ENCODE data around the gene POU1F1.
"Not testable (repeated sequence)": the region's sequence is repeated elsewhere in the genome, so short reads cannot be mapped to it uniquely, and the experiment has no call there.

The POU1F1 gene, protein sequence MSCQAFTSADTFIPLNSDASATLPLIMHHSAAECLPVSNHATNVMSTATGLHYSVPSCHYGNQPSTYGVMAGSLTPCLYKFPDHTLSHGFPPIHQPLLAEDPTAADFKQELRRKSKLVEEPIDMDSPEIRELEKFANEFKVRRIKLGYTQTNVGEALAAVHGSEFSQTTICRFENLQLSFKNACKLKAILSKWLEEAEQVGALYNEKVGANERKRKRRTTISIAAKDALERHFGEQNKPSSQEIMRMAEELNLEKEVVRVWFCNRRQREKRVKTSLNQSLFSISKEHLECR

DNA sequence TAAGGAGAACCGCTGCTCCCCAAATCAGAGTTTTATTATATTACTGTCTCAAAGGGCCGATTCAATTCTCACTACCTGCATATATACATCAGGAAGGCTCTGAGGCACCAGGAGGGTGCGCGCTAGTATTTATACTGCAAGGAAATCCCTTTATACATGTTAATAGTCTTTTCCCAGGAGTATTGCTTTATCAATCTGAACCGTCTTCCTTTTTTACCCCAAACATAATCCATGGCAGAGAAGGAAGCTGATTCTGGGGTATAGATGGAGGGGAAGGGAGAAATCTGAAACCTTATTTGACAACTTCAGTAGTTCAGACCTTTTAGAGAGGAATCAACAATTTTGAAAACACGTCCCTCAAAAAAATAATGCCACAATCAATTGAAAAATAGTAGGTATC, at the start of gene POU1F1:
POU1F1 (minus strand) TSS at position 101 of the 400 bp plus-strand sequence. CDS start 122 bp downstream, outside the sequence.
- DNase-seq: no peak

DNA sequence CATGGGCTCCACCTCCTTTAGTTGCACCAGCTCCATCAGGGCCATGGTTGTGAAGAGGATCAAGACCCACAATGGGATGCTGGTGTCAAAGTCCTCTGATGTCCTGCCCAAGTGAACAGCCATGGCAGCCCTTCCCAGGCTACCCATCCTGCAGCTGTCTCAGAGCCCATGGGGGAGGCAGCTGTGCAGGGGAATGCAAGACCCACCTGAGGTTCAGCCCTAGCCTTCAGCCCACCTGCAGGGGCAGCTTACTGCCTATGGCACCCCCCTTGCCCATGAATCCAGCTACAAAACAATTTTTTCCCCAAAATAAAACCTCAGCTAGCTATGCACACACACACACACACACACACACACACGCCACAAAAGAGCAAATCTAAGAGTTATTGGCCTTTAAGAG, 48.2 kb upstream of the POU1F1 start:
- no peak for DNase-seq

DNA sequence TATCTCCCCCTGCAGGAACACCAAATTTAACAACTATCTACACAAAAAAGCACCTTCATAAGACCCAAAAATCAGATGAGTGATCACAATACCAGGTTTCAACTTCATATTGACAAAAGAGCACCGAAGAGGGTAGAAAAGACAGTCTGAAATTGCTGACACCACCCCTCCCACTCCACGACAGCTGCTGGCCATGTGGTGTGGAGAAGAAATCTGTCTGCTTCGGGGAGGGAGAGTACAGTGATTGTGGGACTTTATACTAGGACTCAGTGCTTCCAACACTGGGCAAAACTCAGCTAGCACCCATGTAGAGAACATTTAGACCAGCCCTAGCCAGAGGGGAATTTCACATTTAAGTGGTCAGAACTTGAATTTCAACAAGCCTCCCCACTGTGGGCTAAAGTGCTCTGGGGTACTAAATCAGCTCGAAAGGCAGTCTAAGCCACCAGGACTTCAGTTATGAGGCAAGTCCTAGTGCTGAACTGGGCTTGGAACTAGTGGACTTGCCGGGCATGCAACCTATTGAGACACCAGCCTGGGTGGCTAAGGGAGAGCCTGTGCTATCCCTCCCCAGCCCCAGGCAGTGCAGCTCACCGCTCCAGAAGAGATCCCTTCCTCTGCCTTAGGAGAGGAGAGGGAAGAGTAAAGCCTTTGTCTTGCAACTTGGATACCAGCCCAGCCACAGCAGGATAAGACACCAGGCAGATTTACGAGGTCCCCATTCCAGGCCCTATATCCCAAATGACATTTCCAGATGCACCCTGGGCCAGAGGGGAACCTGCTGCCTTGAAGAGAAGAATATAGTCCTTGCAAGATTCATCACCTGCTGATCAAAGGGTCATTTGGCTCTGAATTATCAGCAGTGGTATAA, 44.6 kb upstream of the POU1F1 start:
- no peak for DNase-seq

DNA sequence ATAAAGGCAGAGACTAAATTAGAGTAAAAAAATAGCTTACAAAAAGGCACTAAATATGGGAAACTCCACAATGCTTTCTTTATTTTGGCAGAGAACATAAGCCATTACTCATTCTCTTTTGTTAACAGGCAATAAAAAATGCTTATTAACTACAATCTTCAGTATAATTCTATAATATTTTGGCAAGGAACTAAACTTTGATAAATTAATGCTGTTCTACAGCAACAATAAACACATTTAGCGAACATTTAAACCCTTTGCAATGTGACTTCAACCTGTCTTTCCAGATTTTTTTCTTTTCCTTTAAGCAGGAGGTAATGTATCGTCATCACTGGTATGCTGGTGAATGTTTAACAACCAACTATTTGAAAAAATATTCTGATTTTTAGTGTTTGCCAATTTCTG, 42.2 kb upstream of the POU1F1 start:
- no peak for DNase-seq

DNA sequence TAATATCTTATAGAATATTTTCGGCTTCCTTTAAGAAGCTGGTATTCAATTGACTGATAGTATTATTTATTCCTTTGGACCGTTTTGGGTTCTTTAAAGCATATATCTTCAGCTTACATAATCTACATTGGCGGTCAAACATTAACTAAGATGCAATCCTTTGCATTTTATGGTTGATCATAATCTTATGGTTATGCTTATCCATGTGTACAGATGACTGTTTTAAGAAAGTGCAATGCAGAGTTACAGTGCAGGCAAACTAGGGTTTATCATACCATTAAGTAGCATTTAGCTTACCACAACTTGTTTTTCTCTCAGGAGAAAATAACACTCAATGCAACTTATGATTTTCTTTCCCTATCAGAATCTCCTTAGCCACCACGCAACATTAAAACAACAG, 41.4 kb upstream of the POU1F1 start:
- no peak for DNase-seq

DNA sequence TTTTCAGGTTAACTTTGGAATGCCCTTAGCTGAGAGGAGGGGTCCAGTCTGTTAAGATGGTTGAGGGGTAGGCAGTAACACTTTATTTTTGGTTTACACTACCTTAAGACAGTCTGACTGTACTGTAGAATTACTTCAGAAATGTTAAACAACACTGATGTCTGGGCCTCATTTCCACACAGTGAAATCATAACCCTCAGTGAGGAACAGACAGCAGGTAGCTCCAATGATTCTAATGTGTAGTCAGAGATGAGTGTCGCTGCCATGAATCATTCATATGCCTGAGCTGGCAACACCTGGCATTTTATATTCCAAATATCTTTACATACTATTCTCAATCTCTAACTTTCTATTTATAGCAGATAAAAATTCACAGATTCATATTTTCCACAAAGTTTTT, 37.3 kb upstream of the POU1F1 start:
- DNase-seq: peak; percentile 13

DNA sequence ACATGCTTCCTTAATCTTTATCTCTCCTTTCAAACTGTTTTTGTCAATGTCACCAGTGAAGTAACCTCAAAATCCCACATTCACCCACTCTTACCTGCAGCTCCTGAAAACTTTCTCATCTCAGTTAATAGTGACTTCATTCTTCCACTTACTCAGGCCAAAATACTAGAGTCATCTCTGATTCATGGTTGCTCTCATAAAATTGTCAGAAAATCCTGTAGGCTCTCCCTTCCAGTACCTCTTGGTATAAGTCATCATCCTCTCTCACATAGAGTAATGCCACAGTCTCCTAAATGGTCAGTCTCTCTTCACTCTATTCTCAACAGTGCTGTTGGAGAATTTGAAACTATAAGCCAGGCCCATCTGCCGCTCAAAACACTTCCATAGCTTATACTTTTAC, 34.9 kb upstream of the POU1F1 start:
- DNase-seq: no peak

DNA sequence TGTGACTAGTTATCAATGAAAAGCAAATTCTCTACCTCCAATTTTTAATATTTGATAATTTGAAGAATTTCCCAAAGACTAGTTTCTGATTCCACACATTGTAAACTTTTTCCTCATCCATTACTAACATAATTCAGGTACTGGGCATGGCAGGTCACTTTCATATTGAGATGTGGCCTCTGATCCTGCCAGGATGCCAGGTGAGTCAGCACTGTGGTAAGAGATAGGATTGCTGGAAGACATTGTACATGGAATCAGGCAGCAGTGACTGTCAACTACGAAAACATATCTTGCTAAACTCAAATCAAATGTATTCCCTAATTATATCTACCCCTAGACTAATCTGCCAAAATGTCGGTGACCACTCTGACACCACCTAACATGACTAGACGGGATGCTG, 33.2 kb upstream of the POU1F1 start:
- no peak for DNase-seq

DNA sequence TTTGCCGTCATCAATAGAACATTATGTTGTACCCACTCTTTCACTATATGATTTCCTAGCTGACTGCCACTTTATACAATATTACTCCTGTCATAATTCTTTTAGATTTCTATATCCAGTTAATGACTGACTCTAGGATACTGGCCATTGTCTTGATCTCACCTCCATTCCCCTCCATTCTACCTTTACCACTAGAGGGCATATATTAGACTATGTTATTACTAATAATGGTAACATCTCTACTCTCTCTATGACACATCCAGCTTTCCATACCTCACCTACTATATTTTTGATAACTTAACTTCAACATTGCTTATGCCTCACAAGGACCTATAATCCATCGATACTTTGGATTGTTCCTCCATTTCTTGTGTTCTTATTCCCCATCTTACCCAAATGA, 31.4 kb upstream of the POU1F1 start:
- DNase-seq: peak; percentile 7

DNA sequence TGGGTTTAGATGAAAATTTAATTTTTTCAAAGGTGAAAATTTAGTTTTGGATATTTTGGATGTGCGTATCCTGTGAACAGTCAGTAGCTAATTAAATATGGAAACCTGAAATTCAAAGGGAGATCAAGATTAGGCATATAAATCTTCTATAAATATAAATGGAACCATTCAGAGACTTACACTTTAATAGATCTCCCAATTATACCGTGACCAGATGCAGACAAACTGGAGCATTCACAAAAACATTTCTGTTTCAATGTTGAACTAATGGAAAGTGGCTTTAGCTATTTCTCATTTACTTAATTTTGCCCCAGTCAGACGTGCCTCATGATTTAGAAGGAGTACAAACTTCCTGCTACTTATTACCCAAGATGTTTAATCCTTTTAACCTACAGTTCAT, 29.1 kb upstream of the POU1F1 start:
- no peak for DNase-seq

DNA sequence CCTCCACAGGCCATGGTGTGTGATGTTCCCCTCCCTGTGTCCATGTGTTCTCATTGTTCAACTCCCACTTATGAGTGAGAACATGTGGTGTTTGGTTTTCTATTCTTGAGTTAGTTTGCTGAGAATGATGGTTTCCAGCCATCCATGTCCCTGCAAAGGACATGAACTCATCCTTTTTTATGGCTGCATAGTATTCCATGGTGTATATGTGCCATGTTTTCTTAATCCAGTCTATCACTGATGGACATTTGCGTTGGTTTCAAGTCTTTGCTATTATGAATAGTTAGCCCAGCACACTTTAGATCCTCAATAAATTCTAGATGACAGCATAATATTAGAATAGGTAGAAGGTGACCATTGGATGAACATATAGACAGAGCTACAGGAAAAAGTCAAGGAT, 28.6 kb upstream of the POU1F1 start:
- not testable (repeated sequence) for DNase-seq

DNA sequence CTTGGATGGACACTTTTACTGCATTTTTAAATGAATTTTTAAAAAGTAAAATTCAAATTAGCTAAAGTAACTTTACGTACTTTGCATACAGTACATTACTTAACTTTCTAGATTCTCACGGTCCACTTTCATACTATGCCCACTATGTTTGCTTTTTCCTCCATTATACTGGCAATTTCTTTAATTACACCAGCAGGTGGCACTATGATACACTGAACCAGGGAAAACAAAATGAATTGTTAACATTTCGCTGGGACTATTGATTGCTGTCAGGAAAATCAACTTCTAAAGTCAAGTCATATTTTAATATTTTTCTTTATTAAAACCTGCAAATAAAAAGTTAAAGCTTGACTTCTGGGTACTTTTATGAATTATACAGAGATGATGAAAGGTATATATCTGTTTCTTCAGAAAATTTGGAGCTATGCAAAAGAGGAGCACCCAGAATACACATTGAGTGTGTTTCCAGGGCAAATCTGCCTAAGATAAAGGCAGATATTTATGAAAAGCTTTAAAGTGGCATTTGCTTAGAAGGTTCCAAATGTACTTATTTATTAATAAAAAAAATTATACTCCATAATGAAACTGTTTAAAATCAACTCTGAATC, 21.8 kb upstream of the POU1F1 start:
- peak; percentile 51 for DNase-seq

DNA sequence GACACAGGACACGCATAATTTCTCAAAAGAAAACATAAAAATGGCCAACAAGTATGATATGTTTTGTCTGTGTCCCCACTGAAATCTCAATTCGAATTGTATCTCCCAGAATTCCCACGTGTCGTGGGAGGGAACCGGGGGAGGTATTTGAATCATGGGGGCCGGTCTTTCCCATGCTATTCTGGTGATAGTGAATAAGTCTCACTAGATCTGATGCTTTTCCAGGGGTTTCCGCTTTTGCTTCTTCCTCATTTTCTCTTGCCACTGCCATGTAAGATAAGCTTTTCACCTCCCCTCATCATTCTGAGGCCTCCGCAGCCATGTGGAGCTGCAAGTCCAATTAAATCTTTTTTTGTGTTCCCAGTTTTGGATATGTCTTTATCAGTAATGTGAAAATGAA, 12.1 kb upstream of the POU1F1 start:
- DNase-seq: no peak

DNA sequence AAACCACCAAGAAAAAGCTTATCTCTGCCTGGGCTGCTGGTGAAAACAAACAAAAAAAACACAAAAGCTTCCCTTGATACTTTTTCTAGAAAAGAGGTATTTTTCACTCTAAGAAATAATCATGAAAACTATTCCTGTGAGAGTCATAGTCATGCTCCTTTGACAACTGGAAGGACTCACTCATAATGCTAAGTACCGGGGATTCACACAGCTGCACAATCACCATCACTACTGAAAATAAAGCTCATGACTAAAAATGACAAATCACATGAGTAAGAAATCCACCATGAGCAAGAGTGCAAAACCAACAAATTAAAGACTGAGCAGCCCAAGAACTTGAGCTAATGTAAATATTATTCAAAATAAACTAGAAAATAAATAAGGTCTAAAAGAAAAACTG, 10.6 kb upstream of the POU1F1 start:
- peak; percentile 42 for DNase-seq

DNA sequence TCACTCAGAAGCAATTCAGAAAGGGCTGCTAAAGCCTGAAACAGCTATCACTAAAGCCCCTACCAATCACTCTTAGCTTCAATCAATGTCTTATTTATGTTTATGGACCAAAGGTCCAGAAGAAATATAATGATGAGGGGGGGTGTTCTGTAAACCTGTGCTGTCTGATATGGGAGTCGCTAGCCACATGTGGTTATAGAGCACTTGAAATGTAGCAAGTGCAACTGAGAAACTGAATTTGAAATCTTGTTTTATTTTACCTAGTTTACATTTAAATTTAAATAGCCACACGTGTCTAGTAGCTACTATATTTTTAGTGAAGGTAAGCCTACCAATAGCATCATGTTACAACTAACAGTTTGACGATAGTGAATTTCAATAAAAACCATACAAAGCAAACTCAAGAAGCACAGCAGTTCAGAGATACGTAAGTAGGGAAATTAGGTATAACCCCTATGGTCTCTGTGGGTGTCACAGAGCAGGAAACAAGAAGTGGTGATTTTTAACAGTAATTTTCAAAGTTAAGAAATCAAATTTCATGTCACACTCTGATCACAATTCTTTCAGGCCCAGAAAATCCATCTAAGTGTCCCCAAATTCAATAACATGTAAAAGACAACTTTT, 3.6 kb downstream of the POU1F1 start:
- DNase-seq: peak; percentile 11

DNA sequence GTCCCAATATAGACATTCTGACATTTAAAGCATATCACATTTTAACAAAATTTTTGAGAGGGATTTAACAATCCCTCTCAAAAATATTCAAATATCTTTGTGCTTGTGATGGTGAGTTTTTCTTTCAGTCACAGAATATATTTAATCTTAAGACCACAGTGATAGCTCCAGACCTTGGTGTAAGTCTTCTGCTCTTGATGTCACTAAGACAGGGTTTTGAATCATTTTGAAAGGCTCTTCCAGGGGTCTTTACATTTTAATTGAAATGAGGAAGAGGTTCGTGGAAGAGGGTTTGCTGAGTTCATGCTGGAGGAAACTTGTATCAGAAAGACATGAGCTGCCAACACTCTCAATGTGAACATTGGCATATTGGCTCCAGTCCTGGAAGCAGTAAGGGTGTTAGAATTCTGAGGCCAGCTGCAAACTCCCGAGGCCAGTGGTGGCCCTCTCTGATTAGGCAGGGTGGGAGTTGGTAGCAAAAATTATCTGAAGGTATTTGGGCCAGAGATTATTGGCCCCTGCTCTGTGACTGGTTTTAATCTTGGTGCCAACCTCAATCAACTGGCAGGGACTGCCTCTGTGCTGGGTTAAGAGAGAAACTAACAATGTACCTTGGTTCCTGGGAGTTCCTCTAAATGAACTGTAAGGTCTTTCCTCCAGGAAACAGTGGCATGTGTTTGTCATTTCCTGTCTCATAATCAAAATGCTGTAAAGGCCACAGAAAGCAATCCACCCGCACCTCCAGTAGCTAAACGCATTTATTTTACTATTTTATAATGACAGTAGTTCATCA, 5.3 kb downstream of the POU1F1 start:
- peak; percentile 38 for DNase-seq

DNA sequence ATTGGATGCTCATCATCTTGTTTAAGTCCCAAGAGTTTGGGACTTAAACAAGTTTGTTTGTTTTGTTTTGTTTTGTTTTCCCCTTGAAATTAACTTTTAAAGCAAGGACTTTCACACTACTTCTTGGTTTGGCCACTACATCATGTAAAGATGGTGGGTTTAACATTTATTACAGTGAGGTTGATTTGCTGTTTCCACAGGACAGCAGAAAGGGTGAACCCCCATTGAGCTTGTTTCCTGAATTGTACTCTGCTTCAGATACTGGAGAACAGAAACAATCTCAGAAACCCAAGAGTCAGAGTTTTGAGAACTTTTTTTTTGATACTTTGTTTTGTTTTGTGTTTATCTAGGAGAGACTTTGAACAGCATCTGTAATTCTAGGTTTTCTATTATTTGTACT, 6.7 kb downstream of the POU1F1 start:
- DNase-seq: no peak

DNA sequence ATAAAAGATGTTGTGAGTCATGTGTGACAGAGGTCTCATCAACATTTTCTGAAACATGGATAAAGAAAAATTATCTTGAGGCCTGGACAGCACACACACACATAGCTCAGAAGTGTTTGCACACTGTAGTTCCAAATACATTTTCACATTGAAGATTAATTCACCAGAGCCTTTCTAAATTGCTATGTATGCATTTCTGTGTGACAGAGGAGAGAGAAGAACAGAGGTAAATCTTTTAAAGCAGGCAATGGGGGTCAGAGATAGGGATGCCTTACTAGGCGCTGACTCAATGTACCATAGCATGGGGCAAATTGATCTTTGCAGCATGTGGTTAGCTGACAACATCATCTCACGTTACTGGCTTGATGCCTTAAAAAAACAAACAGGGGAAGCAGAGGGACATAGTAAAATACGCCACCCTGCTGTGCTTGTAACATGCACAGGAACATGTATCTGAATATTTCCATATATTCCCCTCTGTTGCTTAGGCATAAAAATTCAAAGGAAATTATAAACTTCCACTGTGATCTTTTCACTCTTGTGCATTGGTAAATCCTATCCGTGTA, 7.7 kb downstream of the POU1F1 start:
- no peak for DNase-seq

DNA sequence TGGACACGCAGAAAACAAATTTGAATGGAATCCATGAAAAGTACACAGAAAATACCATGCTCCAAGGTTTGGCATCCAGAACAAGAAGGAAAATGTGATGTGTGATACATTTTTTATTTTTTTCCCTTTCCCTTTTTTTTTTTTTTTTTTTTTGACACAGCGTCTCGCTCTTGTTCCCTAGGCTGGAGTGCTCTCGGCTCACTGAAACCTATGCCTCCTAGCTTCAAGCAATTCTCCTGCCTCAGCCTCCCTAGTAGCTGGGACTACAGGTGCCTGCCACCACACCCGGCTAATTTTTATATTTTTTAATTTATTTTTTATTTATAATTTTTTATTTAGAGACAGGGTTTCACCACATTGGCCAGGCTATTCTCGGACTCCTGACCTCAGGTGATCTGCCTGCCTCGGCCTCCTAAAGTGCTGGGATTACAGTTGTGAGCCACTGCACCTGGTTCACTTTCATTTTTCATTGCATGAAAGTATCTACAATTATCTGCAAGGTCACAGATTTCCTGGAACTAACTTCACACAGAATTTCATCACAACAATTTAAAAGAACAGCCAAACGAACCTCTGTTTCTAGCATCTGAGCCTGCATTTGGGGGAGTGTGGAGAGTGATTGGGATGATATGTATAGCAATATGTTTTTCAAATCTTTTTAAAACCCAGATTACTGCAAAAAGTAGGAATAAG, 8.3 kb downstream of the POU1F1 start:
- peak; percentile 7 for DNase-seq

DNA sequence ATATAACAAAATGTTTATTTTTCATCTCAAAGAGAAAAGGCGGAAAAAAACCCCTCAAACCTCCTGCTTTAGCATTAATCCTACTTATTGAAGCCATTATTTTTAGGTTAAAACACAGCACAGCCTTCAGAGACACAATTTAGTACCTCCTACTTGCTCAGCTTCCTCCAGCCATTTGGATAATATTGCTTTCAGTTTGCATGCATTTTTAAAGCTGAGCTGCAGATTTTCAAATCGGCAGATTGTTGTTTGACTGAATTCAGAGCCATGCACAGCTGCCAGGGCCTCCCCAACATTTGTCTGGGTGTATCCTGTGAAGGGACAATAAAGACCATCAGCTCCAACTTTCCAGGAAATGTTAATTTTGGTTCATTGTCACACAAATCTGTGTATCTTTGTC, 14.5 kb downstream of the POU1F1 start:
- DNase-seq: no peak

DNA sequence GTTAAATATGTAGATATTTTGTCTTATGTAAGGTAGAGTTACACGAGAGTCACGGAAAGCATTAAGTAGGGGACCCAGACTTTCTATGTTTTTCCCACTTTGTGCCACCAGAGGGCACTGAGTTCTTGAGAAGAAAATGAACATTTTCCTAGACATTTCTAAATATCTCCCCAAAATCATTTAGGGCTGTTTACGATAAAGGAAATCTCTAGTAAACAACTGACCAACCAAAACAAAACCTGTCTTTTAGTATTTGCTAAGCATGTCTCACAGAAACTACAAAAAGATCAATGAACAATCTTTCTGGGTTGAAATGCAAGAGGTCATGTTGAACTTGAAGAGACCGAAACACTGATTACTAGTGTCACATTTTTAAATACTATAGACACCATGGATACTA, 16.1 kb downstream of the POU1F1 start:
- DNase-seq: peak; percentile 47

DNA sequence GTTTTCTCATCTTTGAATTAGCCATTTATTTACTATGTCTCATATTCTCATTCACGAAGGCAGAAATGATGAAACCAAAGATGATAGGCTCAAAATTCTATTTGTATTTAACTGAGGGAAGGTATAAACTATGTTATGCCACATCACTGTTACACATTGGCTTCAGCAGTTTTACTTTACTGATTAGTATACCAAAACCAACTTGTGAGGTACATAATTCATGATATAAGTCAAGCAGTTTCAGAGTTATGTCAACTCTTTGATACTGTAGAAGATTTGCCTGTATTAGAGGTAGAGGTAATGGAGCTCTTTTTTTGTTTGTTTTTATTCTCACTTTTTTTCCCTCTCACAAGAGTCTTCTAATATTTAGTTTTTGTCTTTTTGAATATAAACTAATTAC, 26.4 kb downstream of the POU1F1 start:
- DNase-seq: no peak
